Stomach (tissue), 9 donors: ENCODE results near the gene MCM7. TPM values are rescaled to one million over a fixed set of nuclear protein-coding genes. Genes with fewer than 3 reads are reported as not detected.

Source experiments
- DNase-seq, 2 donors: peaks; one replicate each; pipeline versions ENCODE4 v3.0.0 to v3.0.0-alpha.2; 2013 to 2019
- H3K27ac ChIP-seq, 5 donors: fragments of 200-600 bp in 4 of 5; sonication (generic) in 4 of 5; one replicate each; pipeline ENCODE4 v1.5.1; 2013 to 2019; ENCODE audit warnings: mild to moderate bottlenecking in 1 of 5, moderate library complexity in 1 of 5
- H3K27me3 ChIP-seq, 3 donors: fragments of 200-600 bp; sonication (generic); one replicate each; pipeline ENCODE4 v1.5.1; 2017 to 2019; ENCODE audit warnings: mixed run types in 1 of 3
- H3K36me3 ChIP-seq, 4 donors: fragments of 200-600 bp; sonication (generic); 1 replicate in 3 of 4; 2 replicates in 1 of 4; pipeline ENCODE4 v1.5.1; 2016 to 2019
- H3K4me1 ChIP-seq, 4 donors: fragments of 200-600 bp; sonication (generic); one replicate each; pipeline ENCODE4 v1.5.1; 2016 to 2019
- H3K4me3 ChIP-seq, 4 donors: fragments of 200-600 bp; sonication (generic) in 3 of 4; one replicate each; pipeline ENCODE4 v1.5.1; 2016 to 2019; ENCODE audit warnings: mild to moderate bottlenecking in 1 of 4
- H3K9me3 ChIP-seq, 4 donors: fragments of 200-600 bp; sonication (generic); one replicate each; pipeline ENCODE4 v1.5.1; 2016 to 2019
- CTCF ChIP-seq, 7 experiments: fragments of 450-650 bp in 4 of 7; fragments of 200-600 bp in 3 of 7; sonication (generic) in 3 of 7; IDR thresholded peaks; one replicate each; pipeline ENCODE4 v1.5.1; 2016 to 2019; ENCODE audit warnings: antibody characterized with exemption in 7 of 7, control low read depth in 2 of 7, mild to moderate bottlenecking in 1 of 7
- EP300 ChIP-seq: sonication (generic); formaldehyde crosslinking; IDR thresholded peaks from one replicate; pipeline ENCODE4 v1.6.1; 2017; ENCODE audit warnings: antibody characterized with exemption
- POLR2A ChIP-seq, 4 donors: fragments of 450-650 bp; IDR thresholded peaks; one replicate each; pipeline ENCODE4 v1.6.1; 2016; ENCODE audit warnings: antibody characterized with exemption in 4 of 4, control low read depth in 2 of 4, mild to moderate bottlenecking in 1 of 4, moderate library complexity in 1 of 4
- POLR2AphosphoS5 ChIP-seq, 3 donors: sonication (generic); formaldehyde crosslinking; IDR thresholded peaks; one replicate each; pipeline ENCODE4 v1.6.1; 2016; ENCODE audit warnings: antibody characterized with exemption in 3 of 3
- WGBS, 5 donors: extraction: QIAGEN DNeasy Blood & Tissue Kit in 3 of 5; methylation state at CpG; one replicate each; pipeline versions ENCODE4 v1.1.5 to v1.1.7; 2013 to 2018; 5-methylcytosine and 5-hydroxymethylcytosine counted together
- intact Hi-C: fragments of 100-400 bp; cut with DNase I; formaldehyde crosslinking; loops from one replicate; pipeline ENCODE4 v1.15.1; 2023; ENCODE audit warnings: low total_unique reads
- polyA plus RNA-seq, 3 donors: library from polyadenylated mRNA; stranded (reverse); fragments of 200-250 nt; gene quantifications; one replicate each; pipeline ENCODE4 v1.2.3, GENCODE V29; 2013
- total RNA-seq, 5 donors: library from RNA; depleted of rRNA; stranded (reverse); fragments of >200 nt; gene quantifications; one replicate each; pipeline versions ENCODE4 v1.1.0 to v1.2.3, GENCODE V29; 2014 to 2016
- donor health status: healthy with polysubstance abuse.
- donor health status: Bipolar disorder and iron deficiency.
- donor health status: healthy.

The MCM7 gene
- total and polyA plus RNA-seq, 8 donors, result 39.6 to 104 (median 50.5) TPM

GRCh38 chr7:100126239-100126930 lies 25.2 kb upstream of the MCM7 start:
- DNase-seq, result no peak
- no peaks in the 10 kb centered on the region for H3K27me3 ChIP-seq
- H3K27ac ChIP-seq, result peak overlapping the region; percentile 97 to 99 (median 99)
- peak overlapping the region; percentile 79 to 94 (median 91) for H3K4me3 ChIP-seq
- intact Hi-C loops, result no loop called here
- no peak for TF ChIP-seq POLR2AphosphoS5 (IDR thresholded peaks at IDR 0.05)
- peak in 1 of 7 experiments; percentile 10 for TF ChIP-seq CTCF (IDR thresholded peaks at IDR 0.05)
- TF ChIP-seq EP300, result no peak
- H3K9me3 ChIP-seq, result no peaks in the 10 kb centered on the region
- 7 to 14% (median 10%) methylated on average over 22 to 29 of the region's 29 CpGs for WGBS, 5 donors
- H3K4me1 ChIP-seq, result peaks cover 39 to 60% (median 47%) of the 10 kb centered on the region in 4 donors
- peaks cover 0 to 16% (median 0%) of the 10 kb centered on the region in 4 donors for H3K36me3 ChIP-seq

GRCh38 chr7:100124301-100125230 lies 23.4 kb upstream of the MCM7 start:
- H3K9me3 ChIP-seq, result no peaks in the 10 kb centered on the region
- no peak for DNase-seq
- H3K4me1 ChIP-seq, result peaks cover 41 to 59% (median 48%) of the 10 kb centered on the region in 4 donors
- H3K36me3 ChIP-seq, result peaks cover 0 to 16% (median 0%) of the 10 kb centered on the region in 4 donors
- no peaks in the 10 kb centered on the region for H3K27me3 ChIP-seq
- intact Hi-C loops, result no loop called here
- H3K27ac ChIP-seq, result peak overlapping the region in 2 of 5 donors; percentile 99
- TF ChIP-seq CTCF (IDR thresholded peaks at IDR 0.05) (no peak), POLR2A (IDR thresholded peaks at IDR 0.05) (no peak), EP300 (no peak), POLR2AphosphoS5 (IDR thresholded peaks at IDR 0.05) (no peak)
- H3K4me3 ChIP-seq, result no peak overlapping the region
- WGBS, 5 donors, result 69 to 85% (median 75%) methylated on average over 4 of the region's 4 CpGs

GRCh38 chr7:100122568-100122967 lies 21.4 kb upstream of the MCM7 start:
- Histone ChIP-seq H3K27me3 (no peaks in the 10 kb centered on the region), H3K4me3 (no peak overlapping the region), H3K36me3 (peaks cover 0 to 16% (median 0%) of the 10 kb centered on the region in 4 donors), H3K9me3 (no peaks in the 10 kb centered on the region), H3K27ac (peak overlapping the region in 2 of 5 donors; percentile 24 to 39), H3K4me1 (peaks cover 38 to 61% (median 46%) of the 10 kb centered on the region in 4 donors)
- intact Hi-C loops, result no loop called here
- DNase-seq, result no peak
- TF ChIP-seq POLR2AphosphoS5 (IDR thresholded peaks at IDR 0.05) (no peak), POLR2A (IDR thresholded peaks at IDR 0.05) (no peak), CTCF (IDR thresholded peaks at IDR 0.05) (no peak), EP300 (no peak)
- WGBS, 5 donors, result 67 to 100% (median 94%) methylated on average over 1 of the region's 1 CpG

- H3K4me3 ChIP-seq, result no peak overlapping the region
- H3K27ac ChIP-seq, result peak overlapping the region in 2 of 5 donors; percentile 24 to 39
- intact Hi-C loops, result no loop called here
- H3K4me1 ChIP-seq, result peaks cover 38 to 62% (median 44%) of the 10 kb centered on the region in 4 donors
- no peaks in the 10 kb centered on the region for H3K9me3 ChIP-seq
- no peaks in the 10 kb centered on the region for H3K27me3 ChIP-seq
- DNase-seq, result peak in 1 of 2 donors; percentile 59
- WGBS, 5 donors, result 34 to 54% (median 49%) methylated on average over 13 of the region's 13 CpGs
- peaks cover 0 to 16% (median 0%) of the 10 kb centered on the region in 4 donors for H3K36me3 ChIP-seq
- no peak for TF ChIP-seq EP300
- TF ChIP-seq POLR2AphosphoS5 (IDR thresholded peaks at IDR 0.05), result no peak
These were observed 20.9 kb upstream of the MCM7 start for GRCh38 chr7:100122067-100122466.
